MM.1S (cell line): ENCODE measurements around the gene ZNF775.

Source experiments
- DNase-seq: peaks from one replicate; pipeline ENCODE4 v3.0.0-alpha.2; 2015
- H2AFZ ChIP-seq: fragments of 300-600 bp; sonication (generic); 2 replicates; pipeline ENCODE4 v1.6.0; 2016; ENCODE audit warnings: antibody characterized with exemption, low read length
- H3F3A ChIP-seq: fragments of 300-600 bp; sonication (generic); 2 replicates; pipeline ENCODE4 v1.6.1; 2016; ENCODE audit warnings: mild to moderate bottlenecking, antibody characterized with exemption, low read length, moderate library complexity, mixed read lengths; ENCODE audit not compliant: insufficient read depth
- H3K27ac ChIP-seq: fragments of 300-600 bp; sonication (generic); 2 replicates; pipeline ENCODE4 v1.5.1; 2016; ENCODE audit warnings: mild to moderate bottlenecking, low read length
- H3K27me3 ChIP-seq: fragments of 300-600 bp; sonication (generic); replicated peaks from 2 replicates; pipeline ENCODE4 v1.6.0; 2016; ENCODE audit warnings: low read length; ENCODE audit not compliant: insufficient read depth
- H3K36me3 ChIP-seq: fragments of 300-600 bp; sonication (generic); replicated peaks from 2 replicates; pipeline ENCODE4 v1.6.1; 2016; ENCODE audit warnings: mild to moderate bottlenecking, low read length, mixed read lengths; ENCODE audit not compliant: insufficient read depth
- H3K4me1 ChIP-seq: fragments of 300-600 bp; sonication (generic); 2 replicates; pipeline ENCODE4 v1.6.1; 2016; ENCODE audit warnings: low read length, mixed read lengths
- H3K4me2 ChIP-seq: fragments of 300-600 bp; sonication (generic); 2 replicates; pipeline ENCODE4 v1.6.0; 2016; ENCODE audit warnings: low read depth, low read length
- H3K4me3 ChIP-seq: fragments of 300-600 bp; sonication (generic); 2 replicates; pipeline ENCODE4 v1.5.1; 2016; ENCODE audit warnings: low read length, mixed read lengths
- H3K79me2 ChIP-seq: fragments of 300-600 bp; sonication (generic); 2 replicates; pipeline ENCODE4 v1.6.1; 2016; ENCODE audit warnings: mixed run types, low read length, mixed read lengths
- H3K9ac ChIP-seq: fragments of 300-600 bp; sonication (generic); 2 replicates; pipeline ENCODE4 v1.6.1; 2016; ENCODE audit warnings: low read length, mixed read lengths
- H3K9me2 ChIP-seq: fragments of 300-600 bp; sonication (generic); replicated peaks from 2 replicates; pipeline ENCODE4 v1.6.1; 2016; ENCODE audit warnings: mild to moderate bottlenecking, low read length, mixed read lengths; ENCODE audit not compliant: insufficient read depth
- H3K9me3 ChIP-seq: fragments of 300-600 bp; sonication (generic); replicated peaks from 2 replicates; pipeline ENCODE4 v1.6.1; 2016; ENCODE audit warnings: mild to moderate bottlenecking, low read length, mixed read lengths; ENCODE audit not compliant: insufficient read depth
- H4K20me1 ChIP-seq: fragments of 300-600 bp; sonication (generic); 2 replicates; pipeline ENCODE4 v1.6.1; 2016; ENCODE audit warnings: mild to moderate bottlenecking, low read length, moderate library complexity, mixed read lengths; ENCODE audit not compliant: insufficient read depth
- CTCF ChIP-seq: fragments of 300-600 bp; sonication (generic); IDR thresholded peaks from 2 replicates; pipeline ENCODE4 v1.5.1; 2016; ENCODE audit warnings: antibody characterized with exemption, low read length, mixed read lengths
- EZH2 ChIP-seq: fragments of 300-600 bp; sonication (generic); optimal IDR thresholded peaks from 2 replicates; pipeline ENCODE3; 2017; ENCODE audit warnings: low read depth, mild to moderate bottlenecking, antibody characterized with exemption, low read length, mixed read lengths
- EZH2phosphoT487 ChIP-seq: fragments of 300-600 bp; sonication (generic); IDR thresholded peaks from 2 replicates; pipeline ENCODE4 v1.6.1; 2018; ENCODE audit warnings: antibody characterized with exemption, low read length

Gene ZNF775

GRCh38 chr7:150417239-150417638 lies 38.1 kb downstream of the ZNF775 start:
- Histone ChIP-seq H3K27ac (no peak overlapping the region), H3K4me1 (peaks cover 32% of the 10 kb centered on the region), H4K20me1 (no peaks in the 10 kb centered on the region), H3K4me3 (no peak overlapping the region), H3K9me3 (no peaks in the 10 kb centered on the region), H2AFZ (no peak overlapping the region), H3K36me3 (no peaks in the 10 kb centered on the region), H3F3A (peaks cover 21% of the 10 kb centered on the region), H3K9me2 (no peaks in the 10 kb centered on the region), H3K27me3 (no peaks in the 10 kb centered on the region), H3K9ac (no peak overlapping the region), H3K4me2 (no peak overlapping the region), H3K79me2 (no peaks in the 10 kb centered on the region; the same call in 1 of the 2 replicates)
- no peak for TF ChIP-seq CTCF
- no peak for TF ChIP-seq EZH2phosphoT487
- no peak for TF ChIP-seq EZH2
- no peak for DNase-seq

- Histone ChIP-seq H3K36me3 (no peaks in the 10 kb centered on the region), H3K4me1 (peaks cover 32% of the 10 kb centered on the region)
- DNase-seq, result no peak
Observed at GRCh38 chr7:150417863-150418262, 38.7 kb downstream of the ZNF775 start.

GRCh38 chr7:150420242-150420641 lies 41.1 kb downstream of the ZNF775 start:
- Histone ChIP-seq H3K4me2 (peak overlapping the region; percentile 56; the same call in 1 of the 2 replicates), H4K20me1 (no peaks in the 10 kb centered on the region), H3K9me3 (no peaks in the 10 kb centered on the region), H3K4me1 (peaks cover 22% of the 10 kb centered on the region), H2AFZ (no peak overlapping the region), H3K9ac (no peak overlapping the region), H3K79me2 (no peaks in the 10 kb centered on the region), H3F3A (peaks cover 12% of the 10 kb centered on the region), H3K36me3 (no peaks in the 10 kb centered on the region), H3K9me2 (no peaks in the 10 kb centered on the region), H3K27ac (no peak overlapping the region), H3K27me3 (no peaks in the 10 kb centered on the region), H3K4me3 (no peak overlapping the region)
- no peak for TF ChIP-seq EZH2phosphoT487
- TF ChIP-seq CTCF, result no peak
- no peak for TF ChIP-seq EZH2
- no peak for DNase-seq

More at GRCh38 chr7:150417863-150418262, 38.7 kb downstream of the ZNF775 start:
- no peaks in the 10 kb centered on the region for H4K20me1 ChIP-seq
- no peaks in the 10 kb centered on the region; the same call in 1 of the 2 replicates for H3K79me2 ChIP-seq
- no peak overlapping the region for H3K27ac ChIP-seq
- no peaks in the 10 kb centered on the region for H3K9me3 ChIP-seq
- H2AFZ ChIP-seq, result no peak overlapping the region
- no peaks in the 10 kb centered on the region for H3K27me3 ChIP-seq
- no peak overlapping the region for H3K4me3 ChIP-seq
- H3K9me2 ChIP-seq, result no peaks in the 10 kb centered on the region
- no peak overlapping the region for H3K4me2 ChIP-seq
- peaks cover 21% of the 10 kb centered on the region for H3F3A ChIP-seq
- H3K9ac ChIP-seq, result no peak overlapping the region
- TF ChIP-seq CTCF (peak; percentile 45), EZH2phosphoT487 (no peak)
